Ovary (tissue), 9 donors: ENCODE data around the gene RASA3. TPM values are rescaled to one million over a fixed set of nuclear protein-coding genes. Genes with fewer than 3 reads are reported as not detected.
A peak's percentile ranks its signal among the peaks of the same experiment; 100 is the strongest.

Experiments
- DNase-seq, 5 donors: peaks; one replicate each; pipeline ENCODE4 v3.0.0-alpha.2; 2019 to 2020
- H3K27ac ChIP-seq, 2 donors: fragments of 200-600 bp; one replicate each; pipeline versions ENCODE4 v1.5.1 to v1.8.0; 2019 to 2022
- H3K27me3 ChIP-seq: fragments of 200-600 bp; one replicate; pipeline ENCODE4 v1.8.0; 2022
- H3K36me3 ChIP-seq: fragments of 200-600 bp; sonication (generic); one replicate; pipeline ENCODE4 v1.5.1; 2019
- H3K4me1 ChIP-seq: one replicate; pipeline ENCODE4 v1.8.1; 2013; ENCODE audit warnings: mild to moderate bottlenecking, moderate library complexity; ENCODE audit not compliant: insufficient read depth
- H3K4me3 ChIP-seq: fragments of 200-600 bp; sonication (generic); one replicate; pipeline ENCODE4 v1.5.1; 2017
- H3K9me3 ChIP-seq, 2 donors: fragments of 200-600 bp in 1 of 2; sonication (generic) in 1 of 2; one replicate each; pipeline versions ENCODE4 v1.5.1 to v1.8.1; 2013 to 2019; ENCODE audit warnings: mild to moderate bottlenecking in 1 of 2, moderate library complexity in 1 of 2
- EP300 ChIP-seq: sonication (generic); formaldehyde crosslinking; IDR thresholded peaks from one replicate; pipeline ENCODE4 v1.6.1; 2017; ENCODE audit warnings: antibody characterized with exemption
- POLR2A ChIP-seq: fragments of 450-650 bp; IDR thresholded peaks from one replicate; pipeline ENCODE4 v1.6.1; 2017; ENCODE audit warnings: antibody characterized with exemption, mild to moderate bottlenecking, moderate library complexity
- WGBS, 3 donors: extraction: QIAGEN DNeasy Blood & Tissue Kit in 1 of 3; methylation state at CpG; one replicate each; pipeline versions ENCODE4 v1.1.5 to v1.1.7; 2013 to 2017; 5-methylcytosine and 5-hydroxymethylcytosine counted together
- intact Hi-C, 4 donors: fragments of 100-400 bp; cut with DNase I; formaldehyde crosslinking; loops; one replicate each; pipeline versions ENCODE4 v1.11.0 to v1.15.1; 2022 to 2023
- polyA plus RNA-seq, 2 donors: library from polyadenylated mRNA; stranded (reverse); fragments of 200-250 nt in 1 of 2; fragments of 350-450 nt in 1 of 2; fragmentation: Illumina TruSeq in 1 of 2; extraction: RNeasy Lipid Tissue Mini Kit (QIAGEN cat#74804) in 1 of 2; gene quantifications; one replicate each; pipeline ENCODE4 v1.2.3, GENCODE V29; 2013 to 2014
- total RNA-seq, 7 donors: library from RNA; depleted of rRNA in 2 of 7; stranded (reverse); fragments of >200 nt in 2 of 7; fragmentation: NEBNext Ultra II Directional in 3 of 7; extraction: Animal tissue kit (Norgen Biotek cat#: 25700) in 3 of 7; gene quantifications; one replicate each; pipeline versions ENCODE4 v1.1.0 to v1.2.4, GENCODE V29; 2016 to 2023
- TF ChIP-seq, protein P1 (sequence below), 3 donors: fragments of 450-650 bp in 2 of 3; fragments of 200-600 bp in 1 of 3; IDR thresholded peaks; one replicate each; pipeline versions ENCODE4 v1.5.1 to v1.8.0; 2016 to 2022; ENCODE audit warnings: antibody characterized with exemption in 3 of 3, mild to moderate bottlenecking in 1 of 3
- donor health status: DM: no; HTN: no; CAD: no; lungs with moderate emphysema.
- donor health status: DM: no; HTN: no; CAD: no.
- donor health status: Bipolar disorder and iron deficiency.
- donor health status: DM: yes; HTN: yes; CAD: no.
- donor health status: DM: no; HTN: no; CAD: no.
- donor health status: DM: yes; HTN: yes; CAD: no.

RASA3 gene
- total and polyA plus RNA-seq, 9 donors = 5.4 to 16.9 (median 9.4) TPM

DNA sequence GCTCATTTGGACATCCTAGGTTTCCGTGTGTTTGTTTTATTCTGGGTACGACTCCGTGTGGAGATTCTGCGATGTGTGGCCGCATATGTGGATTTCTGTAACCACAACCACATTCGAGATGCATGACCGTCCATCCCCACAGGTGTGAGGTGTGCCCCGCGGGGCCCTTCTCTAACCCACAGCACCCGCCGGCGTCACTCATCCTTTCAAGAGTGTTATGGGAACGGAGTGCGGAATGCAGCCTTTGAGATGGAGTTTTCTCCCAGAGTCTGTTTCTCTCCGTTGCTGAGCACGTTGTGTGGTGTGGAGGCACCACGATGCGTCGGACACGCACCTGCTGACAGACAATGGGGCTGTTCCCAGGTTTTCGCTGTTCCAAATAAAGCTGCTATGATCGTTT lies 198.5 kb downstream of the RASA3 start:
- intact Hi-C loops = no loop called here
- 94 to 98% (median 97%) methylated on average over 22 of the region's 22 CpGs for WGBS, 3 donors

DNA sequence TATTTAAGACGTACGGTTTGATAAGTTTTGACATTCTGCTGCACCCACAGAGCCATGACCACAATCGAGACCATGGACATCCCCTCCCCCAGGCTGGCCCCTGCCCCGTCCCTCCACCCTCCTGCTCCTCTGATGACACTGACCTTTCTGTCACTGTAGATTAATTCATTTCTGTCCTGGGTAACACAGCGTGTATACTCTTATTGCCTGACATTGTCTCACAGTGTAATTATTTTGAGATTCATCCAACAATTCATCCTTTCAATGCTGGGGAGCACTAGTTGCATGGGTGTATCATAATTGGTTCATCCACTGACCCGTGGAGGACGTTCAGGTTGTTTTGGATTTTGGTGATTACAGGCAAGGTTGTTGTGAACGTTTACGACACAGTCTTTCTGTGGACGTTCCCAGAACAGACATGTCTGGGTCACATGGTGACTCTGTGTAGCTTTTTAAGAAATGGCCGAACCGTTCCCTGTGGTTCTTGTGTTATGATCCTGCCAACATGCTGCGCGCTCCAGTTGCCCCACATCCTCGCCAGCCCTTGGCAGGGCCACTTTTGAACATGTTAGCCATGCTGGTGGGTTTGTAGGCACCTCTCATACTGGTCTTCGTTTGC lies 200.5 kb downstream of the RASA3 start:
- H3K4me1 ChIP-seq = peaks cover 13% of the 10 kb centered on the region
- TF ChIP-seq EP300 (no peak), POLR2A (no peak)
- TF ChIP-seq, protein P1, sequence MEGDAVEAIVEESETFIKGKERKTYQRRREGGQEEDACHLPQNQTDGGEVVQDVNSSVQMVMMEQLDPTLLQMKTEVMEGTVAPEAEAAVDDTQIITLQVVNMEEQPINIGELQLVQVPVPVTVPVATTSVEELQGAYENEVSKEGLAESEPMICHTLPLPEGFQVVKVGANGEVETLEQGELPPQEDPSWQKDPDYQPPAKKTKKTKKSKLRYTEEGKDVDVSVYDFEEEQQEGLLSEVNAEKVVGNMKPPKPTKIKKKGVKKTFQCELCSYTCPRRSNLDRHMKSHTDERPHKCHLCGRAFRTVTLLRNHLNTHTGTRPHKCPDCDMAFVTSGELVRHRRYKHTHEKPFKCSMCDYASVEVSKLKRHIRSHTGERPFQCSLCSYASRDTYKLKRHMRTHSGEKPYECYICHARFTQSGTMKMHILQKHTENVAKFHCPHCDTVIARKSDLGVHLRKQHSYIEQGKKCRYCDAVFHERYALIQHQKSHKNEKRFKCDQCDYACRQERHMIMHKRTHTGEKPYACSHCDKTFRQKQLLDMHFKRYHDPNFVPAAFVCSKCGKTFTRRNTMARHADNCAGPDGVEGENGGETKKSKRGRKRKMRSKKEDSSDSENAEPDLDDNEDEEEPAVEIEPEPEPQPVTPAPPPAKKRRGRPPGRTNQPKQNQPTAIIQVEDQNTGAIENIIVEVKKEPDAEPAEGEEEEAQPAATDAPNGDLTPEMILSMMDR (IDR thresholded peaks at IDR 0.05) = no peak
- peak in 2 of 5 donors; percentile 2 to 16 for DNase-seq

More for the DNA sequence above, 198.5 kb downstream of the RASA3 start:
- TF ChIP-seq POLR2A = no peak
- no peak for TF ChIP-seq EP300
- TF ChIP-seq, protein P1 (IDR thresholded peaks at IDR 0.05) = no peak
- H3K4me1 ChIP-seq = peaks cover 5% of the 10 kb centered on the region
- no peak overlapping the region for H3K27ac ChIP-seq
- no peaks in the 10 kb centered on the region for H3K36me3 ChIP-seq
- peak in 4 of 5 donors; percentile 4 to 18 (median 6) for DNase-seq
- H3K9me3 ChIP-seq = no peaks in the 10 kb centered on the region
- no peak overlapping the region for H3K4me3 ChIP-seq
- H3K27me3 ChIP-seq = no peaks in the 10 kb centered on the region

DNA sequence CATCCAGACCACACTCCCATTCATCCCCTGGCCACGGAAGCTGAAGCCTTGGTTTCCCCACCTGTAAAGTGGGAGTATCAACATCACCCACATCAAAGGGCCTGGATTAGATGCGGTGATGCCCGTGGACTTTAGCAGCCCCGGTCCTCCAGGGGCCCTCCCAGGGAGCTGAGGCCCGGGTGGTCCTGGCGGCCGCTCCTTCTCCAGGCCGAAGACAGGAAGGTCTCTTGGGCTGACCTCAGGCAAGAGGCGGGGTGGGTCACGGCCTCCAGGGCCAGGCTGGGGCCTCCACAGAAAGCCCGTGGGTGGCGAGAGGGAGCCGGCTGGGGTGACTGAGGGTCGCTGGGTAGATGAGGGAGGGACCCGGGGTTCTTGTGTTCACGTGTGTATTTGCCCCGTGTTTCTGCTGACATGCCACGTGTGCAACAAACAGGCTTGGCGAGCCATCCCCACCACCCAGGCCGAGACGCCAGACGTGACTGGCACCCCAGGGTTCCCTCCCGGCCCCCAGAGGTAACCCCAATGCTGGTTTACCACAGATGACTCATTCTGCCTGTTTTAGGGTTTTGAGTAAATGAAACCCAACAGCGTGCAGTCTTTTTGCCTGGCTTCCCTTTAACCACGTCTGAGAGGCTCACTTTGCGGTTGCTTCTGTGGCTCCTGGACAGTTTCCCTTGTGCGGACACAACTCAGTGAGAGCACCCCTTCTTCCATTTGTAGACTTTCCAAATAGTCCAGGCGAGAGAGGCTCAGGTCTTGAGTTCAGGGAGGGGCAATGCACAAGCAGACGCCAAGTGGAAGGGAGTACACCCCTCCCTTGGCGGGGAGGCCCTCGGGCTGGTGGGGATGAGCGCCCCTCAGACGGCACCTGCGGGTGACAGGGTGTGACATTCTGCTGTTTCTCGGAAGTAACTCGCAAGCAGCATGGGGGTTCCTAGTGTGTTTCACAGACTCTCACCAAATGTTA lies 201.5 kb downstream of the RASA3 start:
- H3K27ac ChIP-seq = no peak overlapping the region
- no peak for TF ChIP-seq POLR2A
- TF ChIP-seq, protein P1 (IDR thresholded peaks at IDR 0.05) = no peak
- no peak for TF ChIP-seq EP300
- H3K36me3 ChIP-seq = no peaks in the 10 kb centered on the region
- DNase-seq = peak in 3 of 5 donors; percentile 4 to 33 (median 13)
- 88 to 91% (median 91%) methylated on average over 36 of the region's 36 CpGs for WGBS, 3 donors
- no peaks in the 10 kb centered on the region for H3K27me3 ChIP-seq
- H3K4me1 ChIP-seq = peaks cover 13% of the 10 kb centered on the region
- H3K4me3 ChIP-seq = no peak overlapping the region
- H3K9me3 ChIP-seq = no peaks in the 10 kb centered on the region
- intact Hi-C loops = no loop called here

More for the DNA sequence above, 200.5 kb downstream of the RASA3 start:
- H3K27me3 ChIP-seq = no peaks in the 10 kb centered on the region
- no peaks in the 10 kb centered on the region for H3K9me3 ChIP-seq
- H3K27ac ChIP-seq = no peak overlapping the region
- no peaks in the 10 kb centered on the region for H3K36me3 ChIP-seq
- H3K4me3 ChIP-seq = no peak overlapping the region
- 78 to 83% (median 81%) methylated on average over 16 of the region's 16 CpGs for WGBS, 3 donors
- intact Hi-C loops = no loop called here

DNA sequence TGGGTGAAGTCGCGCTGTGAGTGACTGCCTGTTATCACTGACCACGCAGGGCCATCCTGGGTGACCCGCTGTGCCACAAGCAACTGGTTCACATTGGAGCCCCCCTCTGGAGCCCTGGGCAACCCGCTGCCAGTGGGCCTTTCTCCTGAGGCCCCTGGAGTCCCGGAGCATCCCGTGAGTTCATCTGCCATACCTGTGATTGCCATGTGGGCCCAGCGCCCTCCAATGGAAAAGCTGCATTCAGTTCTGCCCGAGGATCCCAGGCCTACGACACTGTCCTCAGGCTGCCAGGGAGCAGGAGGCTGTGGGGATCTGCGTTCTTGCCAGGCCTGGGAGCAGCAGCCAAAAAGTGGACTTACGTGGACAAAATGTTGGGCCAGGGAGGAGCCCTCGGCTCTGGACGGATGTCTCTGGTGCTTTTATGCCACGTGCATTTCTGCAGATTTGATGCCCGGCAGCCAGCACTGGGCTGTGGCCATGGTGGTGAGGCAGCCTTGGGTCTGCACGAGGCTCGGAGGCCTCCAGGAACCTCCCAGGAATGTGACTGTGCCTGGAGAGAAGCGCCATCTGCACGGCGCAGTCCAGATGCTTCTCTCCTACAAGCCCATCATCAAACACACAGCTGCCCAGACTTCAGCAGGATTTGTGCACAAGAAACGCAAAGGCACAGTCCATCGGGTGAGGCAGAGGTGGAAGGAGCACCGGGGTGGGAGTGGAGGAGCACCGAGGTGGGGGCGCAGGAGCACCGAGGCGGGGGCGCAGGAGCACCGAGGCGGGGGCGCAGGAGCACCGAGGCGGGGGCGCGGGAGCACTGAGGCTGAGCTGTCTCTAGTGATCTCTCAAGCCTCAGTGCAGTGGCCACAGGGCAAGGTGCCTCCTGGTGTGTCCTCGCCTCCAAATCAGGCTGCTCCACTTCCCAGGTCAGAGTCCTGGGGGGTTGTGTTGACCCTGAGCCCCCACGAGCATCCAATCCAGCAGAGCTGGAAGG lies 202.5 kb downstream of the RASA3 start:
- no peak overlapping the region for H3K4me3 ChIP-seq
- no peak overlapping the region for H3K27ac ChIP-seq
- intact Hi-C loops = loop anchor here in 1 of 4 donors (5.0 kb wide), 1 partner anchor 68 kb away; the partner anchor contains the start of gene GAS6
- 77 to 91% (median 81%) methylated on average over 38 of the region's 38 CpGs for WGBS, 3 donors
- DNase-seq = peak in 3 of 5 donors; percentile 6 to 37 (median 23)
- H3K9me3 ChIP-seq = no peaks in the 10 kb centered on the region
- H3K4me1 ChIP-seq = peaks cover 13% of the 10 kb centered on the region
- H3K27me3 ChIP-seq = no peaks in the 10 kb centered on the region
- H3K36me3 ChIP-seq = no peaks in the 10 kb centered on the region
- TF ChIP-seq EP300 (no peak), POLR2A (no peak)
- TF ChIP-seq, protein P1 (IDR thresholded peaks at IDR 0.05) = no peak
